HG02973 (cell line): ENCODE measurements around the gene PRSS56.
"Not testable (repeated sequence)": the region's sequence is repeated elsewhere in the genome, so short reads cannot be mapped to it uniquely, and the experiment has no call there.

Experiments used
- ATAC-seq: cut with Tn5 transposase; IDR thresholded peaks from one replicate; pipeline ENCODE4 v1.9.1; 2021; ENCODE audit warnings: moderate library complexity; ENCODE audit not compliant: unreplicated experiment

PRSS56 gene

DNA sequence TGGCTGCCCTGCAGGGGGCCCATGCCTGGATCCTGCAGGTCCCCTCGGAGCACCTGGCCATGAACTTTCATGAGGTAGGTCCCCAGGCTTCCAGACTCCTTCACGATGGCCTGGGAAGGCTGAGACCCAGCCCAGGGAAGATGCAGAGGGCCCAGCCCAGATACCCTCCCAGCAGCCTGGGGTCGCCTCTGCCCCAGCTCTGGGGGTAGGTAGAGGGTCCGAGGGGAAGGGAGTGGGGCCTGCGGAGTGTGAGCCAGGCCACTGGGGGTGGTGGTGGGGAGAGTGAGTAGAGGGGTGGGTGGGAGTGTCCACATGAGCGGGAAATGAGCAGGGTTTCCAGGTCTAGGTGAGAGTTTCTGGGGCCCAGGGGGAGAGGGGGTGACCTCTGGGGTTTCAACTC is 4.6 kb downstream of the PRSS56 start:
- no peak for ATAC-seq

DNA sequence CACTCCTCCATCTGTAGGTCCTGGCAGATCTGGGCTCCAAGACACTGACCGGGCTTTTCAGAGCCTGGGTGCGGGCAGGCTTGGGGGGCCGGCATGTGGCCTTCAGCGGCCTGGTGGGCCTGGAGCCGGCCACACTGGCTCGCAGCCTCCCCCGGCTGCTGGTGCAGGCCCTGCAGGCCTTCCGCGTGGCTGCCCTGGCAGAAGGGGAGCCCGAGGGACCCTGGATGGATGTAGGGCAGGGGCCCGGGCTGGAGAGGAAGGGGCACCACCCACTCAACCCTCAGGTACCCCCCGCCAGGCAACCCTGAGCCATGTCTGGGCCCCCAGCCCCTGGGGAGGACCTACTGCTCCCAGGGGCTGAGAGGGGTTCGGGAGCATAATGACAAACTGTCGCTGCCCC is 5.0 kb downstream of the PRSS56 start:
- no peak for ATAC-seq

DNA sequence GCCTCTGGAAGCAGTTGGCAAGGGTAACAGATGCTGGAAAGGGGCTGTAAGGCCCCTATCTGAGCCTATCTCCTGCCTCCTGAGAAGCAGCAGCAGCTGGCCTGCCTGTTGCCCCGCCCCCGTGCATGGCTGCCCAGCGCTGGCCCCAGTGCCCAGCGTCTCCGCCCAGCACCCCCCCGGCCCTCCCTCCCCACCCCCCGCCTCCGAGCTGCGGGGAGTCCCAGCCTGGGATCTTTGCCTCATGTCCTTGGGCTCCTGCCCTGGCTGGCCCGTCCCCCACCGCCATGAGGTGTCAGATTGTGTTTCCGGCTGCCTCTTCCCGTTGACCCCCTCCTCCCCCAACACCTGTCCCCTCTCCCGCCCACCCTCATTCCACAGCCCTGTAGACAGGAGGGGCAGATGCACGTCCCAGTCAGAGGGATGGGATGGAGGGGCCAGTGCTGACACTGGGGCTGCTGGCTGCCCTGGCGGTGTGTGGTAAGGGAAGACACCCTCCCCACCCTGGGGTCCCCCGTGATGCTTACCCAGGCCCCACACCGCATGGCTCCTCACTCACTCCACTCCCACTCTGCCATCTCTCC is 5.7 kb downstream of the PRSS56 start, which contains the start of gene CHRND:
Gene CHRND, plus strand, starts transcription at position 370 of the 581 bp plus-strand sequence. Its CDS starts 56 bp downstream, at position 426.
- ATAC-seq = no peak

DNA sequence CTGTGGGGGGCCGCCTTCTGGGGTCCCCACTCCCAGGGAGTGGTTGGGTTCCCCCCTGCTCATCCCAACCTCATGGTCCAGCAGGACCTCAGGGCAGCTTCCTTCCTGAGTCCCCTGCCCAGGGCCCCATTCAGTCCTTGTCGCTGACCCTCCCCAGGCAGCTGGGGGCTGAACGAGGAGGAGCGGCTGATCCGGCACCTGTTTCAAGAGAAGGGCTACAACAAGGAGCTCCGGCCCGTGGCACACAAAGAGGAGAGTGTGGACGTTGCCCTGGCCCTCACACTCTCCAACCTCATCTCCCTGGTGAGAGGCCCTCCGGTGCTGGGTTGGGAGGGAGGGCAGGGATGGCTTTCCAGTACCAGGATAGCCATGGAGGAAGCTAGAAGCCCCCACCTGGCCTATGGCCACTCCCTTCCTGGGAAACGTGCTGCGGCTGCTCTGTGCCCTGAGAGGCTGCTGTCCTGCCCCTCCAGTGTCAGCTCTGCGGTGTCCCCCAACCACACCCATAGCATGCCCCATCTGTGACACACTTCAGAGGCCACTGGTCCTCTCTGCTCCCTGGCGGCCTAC is 6.3 kb downstream of the PRSS56 start:
- no peak for ATAC-seq

DNA sequence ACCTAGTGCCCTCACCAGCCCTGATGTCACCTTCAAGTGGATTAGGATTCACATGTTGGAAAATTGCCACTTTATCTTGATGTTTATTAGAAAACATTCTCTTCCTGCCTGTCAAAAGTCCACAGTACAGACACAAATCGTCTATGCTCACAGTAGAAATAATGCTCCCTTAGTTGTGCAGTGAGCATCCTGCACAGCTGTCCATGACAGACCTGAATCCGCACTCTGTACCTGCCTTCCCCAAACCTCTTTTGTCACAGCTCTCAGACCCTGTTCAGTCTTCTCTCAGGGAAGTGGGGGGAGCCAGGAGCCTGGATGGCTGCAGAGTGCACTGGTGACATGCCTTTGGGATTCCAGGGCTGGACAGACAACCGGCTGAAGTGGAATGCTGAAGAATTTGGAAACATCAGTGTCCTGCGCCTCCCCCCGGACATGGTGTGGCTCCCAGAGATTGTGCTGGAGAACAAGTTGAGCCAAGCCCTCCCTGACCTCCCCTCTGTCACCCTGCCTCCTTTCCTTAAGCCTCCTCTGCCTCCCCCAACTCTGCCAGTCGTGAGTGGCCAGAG is 7.8 kb downstream of the PRSS56 start:
- no peak for ATAC-seq

DNA sequence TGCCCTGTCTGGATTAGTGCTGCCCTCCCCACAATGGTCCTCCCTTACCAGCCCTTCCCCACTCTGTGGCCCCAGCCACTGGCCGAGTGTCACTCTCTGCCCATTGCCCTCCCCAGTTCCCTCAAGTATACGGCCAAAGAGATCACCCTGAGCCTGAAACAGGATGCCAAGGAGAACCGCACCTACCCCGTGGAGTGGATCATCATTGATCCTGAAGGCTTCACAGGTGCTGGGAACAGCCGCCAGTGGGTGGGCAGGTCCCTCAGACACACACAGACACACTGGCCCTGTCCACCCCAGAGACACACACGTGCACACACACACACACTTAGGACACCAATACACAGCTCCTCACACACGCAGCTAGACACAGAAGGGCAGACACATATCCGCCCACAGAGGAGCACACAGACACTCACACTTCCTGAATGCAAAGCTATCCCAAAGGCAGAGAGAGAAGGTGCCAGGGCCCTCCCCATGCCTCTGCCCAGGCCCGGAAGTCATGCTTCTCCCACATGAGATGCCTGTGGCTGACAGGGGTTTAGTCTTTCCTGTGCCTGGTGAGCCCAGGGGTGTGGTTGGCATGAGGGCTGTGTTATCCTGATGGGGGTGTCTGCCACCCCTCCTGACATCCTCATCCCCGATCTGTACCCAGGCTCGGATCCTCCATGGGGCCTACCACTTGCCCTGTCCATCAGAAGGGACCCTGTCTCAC is 8.7 kb downstream of the PRSS56 start:
- ATAC-seq = no peak

DNA sequence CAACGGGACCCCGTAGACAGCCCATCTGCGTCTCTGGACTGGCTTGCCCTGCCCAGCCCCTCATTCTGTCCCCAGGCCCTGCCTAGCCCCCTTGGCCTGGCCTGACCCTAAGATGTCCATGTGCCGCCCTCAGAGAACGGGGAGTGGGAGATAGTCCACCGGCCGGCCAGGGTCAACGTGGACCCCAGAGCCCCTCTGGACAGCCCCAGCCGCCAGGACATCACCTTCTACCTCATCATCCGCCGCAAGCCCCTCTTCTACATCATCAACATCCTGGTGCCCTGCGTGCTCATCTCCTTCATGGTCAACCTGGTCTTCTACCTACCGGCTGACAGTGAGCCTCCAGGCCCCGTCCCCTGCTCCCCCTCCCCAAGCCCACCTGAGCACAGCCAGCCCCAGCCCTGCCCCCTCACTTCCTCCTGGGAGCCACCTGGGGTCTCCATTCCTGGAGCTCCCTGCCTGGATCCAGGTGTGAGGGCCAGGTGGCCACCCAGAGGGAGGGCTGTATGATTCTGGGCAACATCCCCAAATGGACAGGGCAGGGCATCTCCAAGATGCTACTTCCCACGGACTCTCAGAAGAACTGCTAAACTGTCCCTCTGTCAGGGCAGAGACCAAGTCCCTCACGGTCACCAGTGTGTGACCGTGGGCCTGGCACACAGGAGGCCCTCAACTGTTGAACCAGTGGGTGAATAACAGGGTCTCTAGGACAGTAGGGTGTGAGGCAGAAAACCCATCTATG is 9.8 kb downstream of the PRSS56 start:
- no peak for ATAC-seq

DNA sequence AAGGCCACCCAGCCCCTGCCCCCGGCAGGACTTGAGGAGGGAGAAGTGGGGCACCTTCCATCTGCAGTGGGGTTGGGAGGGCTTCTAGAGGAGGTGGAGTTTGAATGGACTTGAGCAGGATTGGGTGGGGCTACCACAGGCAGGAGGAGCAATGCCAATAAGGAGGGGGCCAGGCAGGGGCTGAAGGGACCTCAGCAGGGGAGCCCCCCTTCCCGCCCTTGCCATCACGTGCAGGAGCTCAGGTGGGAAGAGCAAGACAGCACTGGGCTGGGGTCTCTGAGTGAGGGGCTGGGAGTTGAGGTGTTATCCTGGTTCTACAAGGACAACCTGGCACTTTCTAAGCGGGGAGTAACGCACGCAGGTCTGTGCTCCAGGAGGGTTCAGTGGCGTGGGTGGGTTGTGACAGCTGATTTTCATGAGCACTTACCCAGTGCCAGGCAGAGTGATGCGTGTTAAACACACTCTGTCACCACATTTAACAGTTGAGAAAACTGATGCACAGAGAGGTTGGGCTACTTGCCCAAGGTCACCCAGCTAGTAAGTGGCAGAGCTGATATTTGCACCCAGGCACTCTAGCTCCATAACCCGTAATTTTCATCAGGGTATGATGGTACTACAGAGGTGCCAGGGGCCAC is 10.6 kb downstream of the PRSS56 start:
- no peak for ATAC-seq

DNA sequence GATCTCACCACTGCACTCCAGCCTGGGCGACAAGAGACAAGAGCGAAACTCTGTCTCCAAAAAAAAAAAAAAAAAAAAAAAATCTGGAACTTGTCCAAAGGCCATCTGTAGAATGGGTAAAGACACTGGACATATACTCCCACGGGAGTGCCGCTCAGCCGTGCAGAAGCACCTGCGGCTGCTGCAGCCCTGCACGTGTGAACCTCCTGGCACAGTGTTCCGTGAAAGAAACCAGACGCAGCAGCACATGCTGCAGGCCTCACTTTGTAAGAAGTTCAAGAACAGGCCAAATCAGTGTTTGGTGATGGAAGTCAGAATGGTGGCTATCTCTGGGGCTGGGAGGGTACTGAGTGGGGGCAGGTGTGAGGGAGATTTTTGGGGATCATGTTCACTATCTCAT is 12.2 kb downstream of the PRSS56 start:
- no peak for ATAC-seq

DNA sequence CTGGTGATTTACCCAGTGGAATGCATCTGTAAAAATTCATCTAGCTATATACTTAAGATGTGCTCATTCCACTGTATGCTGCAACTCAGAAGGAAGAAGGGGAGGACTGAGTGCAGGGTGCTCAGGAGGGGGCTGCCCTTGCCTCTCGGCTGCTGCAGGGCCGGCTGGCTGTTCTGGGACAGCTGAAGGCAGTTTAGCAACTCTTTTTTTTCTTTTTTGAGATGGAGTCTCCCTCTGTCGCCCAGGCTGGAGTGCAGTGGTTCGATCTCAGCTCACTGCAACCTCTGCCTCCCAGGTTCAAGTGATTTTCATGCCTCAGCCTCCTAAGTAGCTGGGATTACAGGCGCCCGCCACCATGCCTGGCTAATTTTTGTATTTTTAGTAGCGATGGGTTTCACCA is 12.6 kb downstream of the PRSS56 start:
- ATAC-seq = not testable (repeated sequence)

DNA sequence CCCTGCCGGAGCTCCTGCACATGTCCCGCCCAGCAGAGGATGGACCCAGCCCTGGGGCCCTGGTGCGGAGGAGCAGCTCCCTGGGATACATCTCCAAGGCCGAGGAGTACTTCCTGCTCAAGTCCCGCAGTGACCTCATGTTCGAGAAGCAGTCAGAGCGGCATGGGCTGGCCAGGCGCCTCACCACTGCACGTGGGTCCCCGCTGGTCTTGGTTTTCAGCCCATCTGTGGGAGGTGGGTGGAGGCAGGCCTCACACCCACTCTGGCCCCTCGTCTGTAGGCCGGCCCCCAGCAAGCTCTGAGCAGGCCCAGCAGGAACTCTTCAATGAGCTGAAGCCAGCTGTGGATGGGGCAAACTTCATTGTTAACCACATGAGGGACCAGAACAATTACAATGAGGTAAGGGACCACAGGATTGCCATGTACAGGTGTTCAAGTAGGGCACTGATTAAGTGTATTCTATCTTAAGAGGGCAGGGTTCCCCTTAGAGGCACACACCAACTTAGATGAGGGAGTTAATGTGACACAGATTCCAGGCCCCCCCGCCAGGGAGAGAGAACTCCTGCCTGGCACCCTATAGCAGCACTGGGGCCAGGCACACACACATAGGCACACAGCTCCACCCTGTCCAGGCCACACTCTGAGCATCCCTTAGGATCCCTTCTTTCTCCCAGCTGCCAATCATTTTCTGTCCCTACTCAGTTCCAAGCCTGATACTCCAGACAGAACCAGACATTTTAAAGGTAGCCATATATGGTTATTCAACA is 13.9 kb downstream of the PRSS56 start:
- no peak for ATAC-seq

DNA sequence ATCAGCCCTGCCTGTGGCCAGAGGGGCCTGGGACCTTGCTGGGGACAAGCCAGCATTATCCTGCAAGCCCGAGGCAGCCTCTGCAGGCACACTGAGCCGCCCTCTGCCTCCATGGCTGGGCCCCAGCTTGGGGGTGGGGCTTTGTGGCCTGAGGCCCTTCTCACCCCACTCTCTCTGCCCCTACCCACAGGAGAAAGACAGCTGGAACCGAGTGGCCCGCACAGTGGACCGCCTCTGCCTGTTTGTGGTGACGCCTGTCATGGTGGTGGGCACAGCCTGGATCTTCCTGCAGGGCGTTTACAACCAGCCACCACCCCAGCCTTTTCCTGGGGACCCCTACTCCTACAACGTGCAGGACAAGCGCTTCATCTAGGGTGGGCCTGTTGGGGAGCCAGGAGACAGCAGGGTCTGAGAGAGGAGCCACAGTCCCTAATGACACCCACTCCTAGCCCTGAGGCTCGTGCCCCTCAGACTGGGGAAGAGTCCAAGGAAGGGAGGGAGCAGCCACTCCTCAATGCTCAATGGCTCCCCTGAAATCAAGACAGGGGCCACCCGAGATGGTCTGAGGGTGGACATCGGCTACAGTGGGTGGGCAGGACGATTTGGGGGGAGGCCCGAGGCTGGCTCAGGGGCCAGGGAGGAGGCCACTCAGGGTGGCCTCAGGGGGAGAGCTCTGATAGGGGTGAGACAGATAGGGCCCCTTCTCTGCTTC is 14.9 kb downstream of the PRSS56 start:
- no peak for ATAC-seq

DNA sequence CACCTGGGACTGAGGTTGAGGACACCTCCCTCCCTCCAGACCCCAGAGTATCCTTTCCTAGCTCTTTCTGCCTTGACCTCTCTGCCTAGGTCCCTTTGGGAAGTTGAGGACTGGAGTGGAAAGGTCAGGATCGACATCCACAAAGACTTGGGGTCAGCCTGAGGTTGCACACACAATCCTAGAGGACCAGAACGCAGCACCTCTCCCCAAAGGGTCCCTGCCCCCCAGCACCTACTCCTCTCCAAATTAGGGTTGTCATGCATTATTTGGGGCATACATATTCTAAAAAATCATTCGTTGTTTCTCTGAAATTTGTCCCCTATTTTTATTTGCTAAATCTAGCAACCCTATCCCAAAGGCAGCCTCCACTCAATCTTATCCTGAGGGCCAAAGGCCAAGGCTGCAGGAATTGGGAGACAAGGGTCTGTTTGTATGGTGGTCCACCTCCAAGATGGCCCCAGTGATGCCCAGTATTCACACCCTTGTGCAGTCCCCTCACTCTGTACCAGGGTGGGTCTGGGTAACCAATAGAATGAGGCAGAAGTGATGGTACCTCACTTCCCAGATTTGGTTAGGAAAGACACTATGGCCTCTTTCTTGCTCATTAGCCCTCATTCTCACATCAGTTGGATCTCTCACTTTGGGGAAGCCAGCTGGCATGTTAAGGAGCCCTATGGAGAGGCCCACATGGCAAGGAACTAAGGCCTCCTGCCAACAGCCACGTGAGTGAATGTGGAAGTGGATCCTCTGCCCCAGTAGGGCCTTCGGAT is 15.8 kb downstream of the PRSS56 start:
- ATAC-seq = no peak

DNA sequence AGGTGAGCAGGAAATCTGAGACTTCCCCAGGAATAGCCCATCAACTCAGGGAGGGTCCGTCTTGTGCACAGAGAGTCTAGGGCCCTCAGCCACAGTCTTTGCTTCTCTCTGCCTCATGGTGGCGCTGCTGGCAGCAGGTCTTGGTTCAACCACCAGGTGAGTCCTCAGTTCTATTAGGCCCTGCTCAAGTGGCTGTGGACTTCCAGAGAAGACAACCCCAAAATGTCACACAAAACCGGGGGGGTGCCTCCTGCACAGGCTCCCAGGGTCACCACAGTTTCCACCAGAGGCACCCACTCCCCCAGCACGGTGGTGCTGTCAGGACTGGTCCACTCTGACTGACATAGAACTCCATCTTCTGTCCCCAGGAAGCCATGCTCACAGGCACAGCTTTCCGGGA is 16.9 kb downstream of the PRSS56 start:
- no peak for ATAC-seq

DNA sequence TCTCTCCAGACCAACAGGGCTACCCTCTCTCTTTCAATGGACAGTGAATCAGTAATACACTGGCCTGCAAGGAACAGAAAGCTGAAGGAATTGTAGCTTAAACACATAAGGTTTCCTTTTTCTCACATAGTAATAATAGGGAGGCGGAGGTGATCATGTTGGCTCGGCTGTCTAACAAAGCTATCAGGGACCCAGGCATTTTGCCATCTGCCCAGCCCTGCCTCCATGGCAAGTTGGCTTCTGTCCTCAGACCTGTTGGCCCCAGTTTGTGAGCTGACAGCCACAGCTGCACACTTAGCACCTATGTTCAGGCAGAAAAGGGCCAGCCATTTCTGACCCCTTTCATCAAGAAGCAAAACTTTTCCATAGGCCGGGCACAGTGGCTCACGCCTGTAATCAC is 17.3 kb downstream of the PRSS56 start:
- no peak for ATAC-seq

DNA sequence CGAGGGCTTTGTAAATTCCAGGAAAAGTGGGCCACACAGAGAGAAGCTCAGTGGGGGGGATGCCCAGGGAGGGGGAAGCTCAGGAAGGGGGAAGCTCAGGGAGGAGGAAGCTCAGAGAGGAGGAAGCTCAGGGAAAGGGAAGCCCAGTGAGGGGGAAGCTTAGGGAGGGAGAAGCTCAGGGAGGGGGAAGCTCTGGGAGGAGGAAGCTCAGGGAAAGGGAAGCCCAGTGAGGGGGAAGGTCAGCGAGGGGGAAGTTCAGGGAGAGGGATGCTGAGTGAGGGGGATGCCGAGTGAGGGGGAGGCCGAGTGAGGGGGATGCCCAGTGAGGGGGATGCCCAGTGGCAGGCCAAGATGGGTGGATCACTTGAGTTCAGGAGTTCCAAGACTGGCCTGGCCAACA is 18.5 kb downstream of the PRSS56 start:
- ATAC-seq = no peak

DNA sequence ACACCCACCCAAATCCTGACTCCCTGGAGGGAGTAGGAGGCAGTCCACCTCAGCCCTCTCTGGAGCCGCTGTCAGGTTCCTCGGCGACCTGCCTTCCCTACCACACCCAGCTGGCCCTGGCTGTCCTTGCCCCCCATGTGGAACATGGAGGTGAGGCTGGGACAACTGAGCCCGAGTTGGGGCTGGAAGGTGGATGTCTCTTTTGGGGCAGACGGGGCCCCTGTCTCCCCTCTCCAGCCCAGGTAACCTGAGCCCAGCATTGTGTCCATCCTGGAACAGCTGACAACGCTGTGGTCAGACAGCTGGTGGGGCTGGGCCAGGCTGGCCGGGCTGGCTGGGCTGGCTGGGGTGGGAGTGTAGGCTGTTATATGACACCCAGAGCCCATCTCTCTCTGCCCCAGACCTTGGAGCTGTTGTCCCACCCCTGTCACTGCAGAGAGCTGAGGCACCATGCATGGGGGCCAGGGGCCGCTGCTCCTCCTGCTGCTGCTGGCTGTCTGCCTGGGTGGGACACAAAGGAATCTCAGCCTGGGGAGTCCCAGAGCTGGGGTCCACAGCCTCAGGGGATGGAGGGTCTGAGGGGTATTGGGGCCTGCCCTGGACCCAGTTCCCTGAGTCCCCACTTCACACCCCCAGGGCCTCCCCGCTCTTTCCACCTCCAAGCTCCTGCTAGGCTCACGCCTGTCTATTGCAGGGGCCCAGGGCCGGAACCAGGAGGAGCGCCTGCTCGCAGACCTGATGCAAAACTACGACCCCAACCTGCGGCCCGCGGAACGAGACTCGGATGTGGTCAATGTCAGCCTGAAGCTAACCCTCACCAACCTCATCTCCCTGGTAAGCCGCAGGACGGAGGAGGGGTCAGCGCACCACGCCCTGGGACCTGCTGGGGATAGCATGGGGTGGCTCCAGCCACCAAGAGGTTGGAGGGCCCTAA is 19.4 kb downstream of the PRSS56 start, which contains the start of gene CHRNG:
Gene CHRNG, plus strand, starts transcription at position 395 of the 934 bp plus-strand sequence. Its CDS starts 56 bp downstream, at position 451.
- no peak for ATAC-seq
